Activated CD8-positive, alpha-beta memory T cell treated with anti-CD3 and anti-CD28 coated beads, Interleukin-2, amount 50 U/mL, for 24 hours (primary cell): Measurements from ENCODE around the gene AR.

Experiments
- DNase-seq: peaks from one replicate; pipeline ENCODE4 v3.0.0-alpha.2; 2020; ENCODE audit errors: extremely low read depth

The AR gene

GRCh38 chrX:67563469-67564448, 19.9 kb downstream of the AR start:
- no peak for DNase-seq

GRCh38 chrX:67564475-67564874, 20.7 kb downstream of the AR start:
- DNase-seq, result no peak

- DNase-seq, result no peak
These were observed 24.9 kb downstream of the AR start for GRCh38 chrX:67568769-67569168.

GRCh38 chrX:67570839-67571238, 27.0 kb downstream of the AR start:
- no peak for DNase-seq

- DNase-seq, result no peak
These were observed 30.9 kb downstream of the AR start for GRCh38 chrX:67574696-67575095.

GRCh38 chrX:67582436-67582835, 38.6 kb downstream of the AR start:
- DNase-seq, result no peak

GRCh38 chrX:67583171-67583570, 39.4 kb downstream of the AR start:
- DNase-seq, result no peak

- no peak for DNase-seq
These were observed 41.6 kb downstream of the AR start for GRCh38 chrX:67585401-67585800.

- DNase-seq, result no peak
These were observed 44.3 kb downstream of the AR start for GRCh38 chrX:67587946-67588624.

- no peak for DNase-seq
These were observed 53.3 kb downstream of the AR start for GRCh38 chrX:67596839-67597790.

GRCh38 chrX:67599532-67599931, 55.7 kb downstream of the AR start:
- no peak for DNase-seq

- DNase-seq, result no peak
These were observed 58.0 kb downstream of the AR start for GRCh38 chrX:67601771-67602170.

GRCh38 chrX:67604979-67605703, 61.3 kb downstream of the AR start:
- DNase-seq, result no peak

GRCh38 chrX:67607466-67607865, 63.6 kb downstream of the AR start:
- no peak for DNase-seq

- no peak for DNase-seq
These were observed 66.5 kb downstream of the AR start for GRCh38 chrX:67610282-67610681.

- no peak for DNase-seq
These were observed 68.4 kb downstream of the AR start for GRCh38 chrX:67612231-67612630.

- DNase-seq, result no peak
These were observed 69.5 kb downstream of the AR start for GRCh38 chrX:67613366-67613765.

GRCh38 chrX:67613996-67614395, 70.2 kb downstream of the AR start:
- DNase-seq, result no peak

- DNase-seq, result no peak
These were observed 70.6 kb downstream of the AR start for GRCh38 chrX:67614423-67614822.

GRCh38 chrX:67619253-67619652, 75.4 kb downstream of the AR start:
- no peak for DNase-seq

- DNase-seq, result no peak
These were observed 78.3 kb downstream of the AR start for GRCh38 chrX:67622053-67622585.
